Placental epithelial cell (primary cell): ENCODE results near the gene CDKL5. TPM values are rescaled to one million over a fixed set of nuclear protein-coding genes. Genes with fewer than 3 reads are reported as not detected.

Experiments
- small RNA-seq: library from RNA; depleted of rRNA; stranded (forward); fragments of <200 nt; gene quantifications from one replicate; pipeline ENCODE3, GENCODE V24; 2012
- total RNA-seq: library from RNA; depleted of rRNA; stranded (reverse); fragments of >200 nt; gene quantifications from 2 replicates; pipeline ENCODE4 v1.2.3, GENCODE V29; 2012

The CDKL5 gene
- 9.0 and 11.8 TPM in 2 replicates for total RNA-seq

DNA sequence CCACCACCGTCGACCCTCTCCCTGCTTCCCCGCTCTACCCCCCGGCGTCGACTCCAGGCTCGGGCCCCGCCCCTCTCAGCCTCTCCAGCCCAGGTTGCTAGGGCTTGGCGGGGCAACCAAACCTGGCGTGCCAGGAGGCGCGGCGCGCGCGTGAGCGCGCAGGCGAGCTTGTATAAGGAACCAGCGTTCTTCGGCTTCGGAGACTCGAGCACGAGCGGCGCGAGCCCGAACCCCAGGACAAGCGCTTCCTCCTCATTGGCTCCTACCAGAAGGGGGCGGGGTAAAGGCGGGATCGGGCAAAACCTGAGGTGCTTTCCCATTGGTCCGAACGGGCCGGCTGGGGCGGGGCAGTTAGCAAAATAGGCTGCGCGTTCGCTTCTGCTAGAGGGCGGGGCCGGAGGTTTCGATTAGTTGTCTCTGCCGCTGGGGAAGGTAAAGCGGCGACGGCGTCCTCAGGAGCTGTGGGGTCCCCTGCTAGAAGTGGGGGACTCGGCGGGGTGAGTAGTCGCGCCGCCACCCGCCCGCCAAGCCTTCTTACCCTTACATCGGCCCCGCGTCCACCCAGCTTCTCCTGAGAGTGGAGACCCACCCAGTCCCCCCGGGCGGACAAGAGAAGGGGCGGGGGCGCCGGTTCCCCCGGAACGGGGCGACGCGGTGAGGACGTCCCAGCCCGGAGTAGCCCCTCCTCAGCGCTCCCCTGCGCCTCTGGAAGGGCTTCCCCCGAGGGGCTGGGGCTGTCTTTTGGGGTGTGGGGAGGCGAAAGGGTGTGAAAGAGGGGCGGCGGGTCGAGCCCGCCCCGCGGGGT is at the start of gene CDKL5:
Gene CDKL5, plus strand, starts transcription at position 410 of the 805 bp plus-strand sequence. CDS start 81,489 bp downstream, outside the sequence.

DNA sequence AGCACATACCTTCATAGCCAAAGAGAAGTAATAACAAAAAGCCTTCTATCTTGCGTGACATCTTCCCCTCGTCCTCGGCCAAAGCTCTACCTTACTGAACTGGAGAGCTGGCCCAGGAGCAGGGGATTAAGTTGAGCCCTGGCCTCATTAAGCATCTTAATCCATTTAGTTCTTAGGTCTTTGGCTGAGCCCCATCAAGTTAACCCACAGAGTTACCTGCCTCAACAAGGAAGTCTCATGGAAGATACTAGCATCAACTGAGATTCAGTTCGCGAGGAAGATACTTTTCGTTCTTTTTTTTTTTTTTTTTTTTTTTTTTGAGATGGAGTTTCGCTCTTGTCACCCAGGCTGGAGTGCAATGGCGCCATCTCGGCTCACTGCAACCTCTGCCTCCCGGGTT is 246.6 kb downstream of the CDKL5 start, which contains the start of gene RS1:
Gene RS1, minus strand, starts transcription at position 101 of the 400 bp plus-strand sequence. Its CDS starts 40 bp downstream, at position 61.

Small RNA genes within 50 kb of the gene (small RNA-seq; reads per million reads assigned to genes)
- gene RF00019, result not detected

Other genes starting within 250 kb of the CDKL5 start
- not detected in 2 replicates for gene BEND2, start 204.7 kb upstream of the CDKL5 start, total RNA-seq
- gene SCML2, start 70.9 kb upstream of the CDKL5 start, total RNA-seq, result 0.79 and 0.98 TPM in 2 replicates
- gene RS1, start 246.5 kb downstream of the CDKL5 start, total RNA-seq, result not detected in 2 replicates